Left renal cortex interstitium (tissue), 4 donors: ENCODE measurements around the gene TYROBP. TPM values are rescaled to one million over a fixed set of nuclear protein-coding genes. Genes with fewer than 3 reads are reported as not detected.
"Not testable (repeated sequence)": the region's sequence is repeated elsewhere in the genome, so short reads cannot be mapped to it uniquely, and the experiment has no call there.

Experiments used
- DNase-seq, 4 donors: peaks; one replicate each; pipeline ENCODE4 v3.0.0-alpha.2; 2013; ENCODE audit warnings: low read depth in 4 of 4, low spot score in 2 of 4, missing footprints in 1 of 4
- polyA plus RNA-seq, 4 donors: library from polyadenylated mRNA; unstranded; fragments of 120-200 nt; gene quantifications; one replicate each; pipeline ENCODE4 v1.2.1, GENCODE V29; 2013; ENCODE audit not compliant: insufficient read length in 4 of 4

Gene TYROBP
- polyA plus RNA-seq, 4 donors = 8.2 to 13.5 (median 11.1) TPM

DNA sequence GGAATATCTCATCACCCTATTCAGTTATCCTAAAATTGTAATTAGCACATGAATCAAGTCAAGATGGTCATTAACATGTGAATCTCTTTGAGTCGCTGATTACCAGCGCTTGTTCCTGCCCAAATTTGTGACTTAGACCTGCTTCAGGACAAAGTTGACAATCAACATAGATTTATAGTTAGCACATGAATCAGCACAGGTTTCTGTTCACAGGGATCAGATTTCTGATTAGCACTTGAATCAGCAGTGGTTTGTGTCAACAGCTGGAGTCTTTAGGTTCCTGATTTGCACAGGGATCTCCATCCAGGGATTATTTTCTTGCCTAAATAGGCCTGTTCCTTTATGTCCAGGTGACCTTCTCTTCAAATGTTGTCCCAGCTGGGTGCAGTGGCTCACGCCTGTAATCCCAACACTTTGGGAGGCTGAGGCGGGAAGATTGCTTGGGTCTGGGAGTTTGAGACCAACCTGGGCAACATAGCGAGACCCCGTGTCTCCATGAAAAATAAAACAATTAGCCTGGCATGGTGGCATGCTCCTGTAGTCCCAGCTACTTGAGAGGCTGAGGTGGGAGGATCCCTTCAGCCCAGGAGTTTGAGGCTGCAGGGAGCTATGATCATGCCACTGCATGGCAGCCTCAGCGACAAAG lies 24.3 kb upstream of the TYROBP start:
- no peak for DNase-seq

GRCh38 chr19:35931874-35932202 lies 23.7 kb upstream of the TYROBP start:
- no peak for DNase-seq

GRCh38 chr19:35931161-35931873 lies 23.2 kb upstream of the TYROBP start:
- DNase-seq = peak; percentile 94 to 99 (median 98)

- DNase-seq = no peak
Observed at GRCh38 chr19:35929876-35930275, 21.8 kb upstream of the TYROBP start.

- DNase-seq = no peak
Observed at GRCh38 chr19:35928507-35928906, 20.4 kb upstream of the TYROBP start.

- no peak for DNase-seq
Observed at GRCh38 chr19:35925501-35925900, 17.4 kb upstream of the TYROBP start.

DNA sequence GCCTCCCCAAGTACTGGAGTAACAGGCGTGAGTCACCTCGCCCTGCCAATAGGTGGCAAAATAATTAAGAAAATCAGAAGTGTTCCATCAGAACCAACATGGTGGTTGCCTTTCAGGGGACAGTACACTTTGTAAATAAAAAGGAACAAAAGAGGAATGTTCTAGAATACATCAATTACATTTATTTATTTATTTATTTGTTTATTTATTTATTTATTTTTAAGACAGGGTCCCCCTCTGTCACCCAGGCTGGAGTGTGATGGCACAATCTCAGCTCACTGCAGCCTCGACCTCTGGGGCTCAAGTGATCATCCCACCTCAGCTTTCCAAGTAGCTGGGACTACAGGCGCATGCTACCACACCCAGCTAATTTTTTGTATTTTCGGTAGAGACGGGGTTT lies 12.9 kb upstream of the TYROBP start:
- DNase-seq = no peak

DNA sequence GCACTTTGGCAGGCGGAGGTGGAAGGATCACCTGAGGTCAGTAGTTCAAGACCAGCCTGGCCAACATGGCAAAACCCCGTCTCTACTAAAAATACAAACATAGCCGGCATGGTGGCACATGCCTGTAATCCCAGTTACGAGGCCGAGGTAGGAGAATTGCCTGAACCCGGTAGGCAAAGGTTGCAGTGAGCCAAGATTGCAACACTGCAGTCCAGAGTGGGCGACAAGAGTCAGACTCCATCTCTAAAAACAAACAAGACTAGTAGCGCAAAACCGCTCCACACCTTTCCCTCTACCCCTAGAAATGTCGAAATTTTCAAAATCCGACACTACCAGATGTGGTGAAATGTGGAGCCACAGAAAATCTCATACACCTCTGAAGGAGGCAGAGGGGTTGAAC lies 11.2 kb upstream of the TYROBP start:
- DNase-seq = no peak

GRCh38 chr19:35915443-35915842 lies 7.3 kb upstream of the TYROBP start:
- DNase-seq = no peak

GRCh38 chr19:35913589-35913988 lies 5.5 kb upstream of the TYROBP start:
- DNase-seq = no peak

DNA sequence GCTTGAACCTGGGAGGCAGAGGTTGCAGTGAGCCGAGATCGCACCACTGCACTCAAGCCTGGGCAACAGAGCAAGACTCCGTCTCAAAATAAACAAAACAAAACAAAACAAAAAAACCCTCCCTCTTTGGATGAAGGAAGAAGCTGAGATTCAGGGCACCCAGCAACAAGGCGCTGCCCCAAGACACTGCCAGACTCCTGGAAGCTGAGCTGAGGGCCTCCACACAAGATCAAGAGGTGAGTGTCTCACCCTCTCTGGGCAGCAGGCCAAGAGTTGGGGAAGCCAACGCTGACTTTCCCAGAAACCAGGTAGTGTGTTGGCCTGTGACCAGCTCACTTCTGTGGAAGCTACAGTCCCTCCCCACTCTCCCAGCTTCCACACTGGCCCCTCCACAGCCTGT lies 3.7 kb upstream of the TYROBP start:
- no peak for DNase-seq

DNA sequence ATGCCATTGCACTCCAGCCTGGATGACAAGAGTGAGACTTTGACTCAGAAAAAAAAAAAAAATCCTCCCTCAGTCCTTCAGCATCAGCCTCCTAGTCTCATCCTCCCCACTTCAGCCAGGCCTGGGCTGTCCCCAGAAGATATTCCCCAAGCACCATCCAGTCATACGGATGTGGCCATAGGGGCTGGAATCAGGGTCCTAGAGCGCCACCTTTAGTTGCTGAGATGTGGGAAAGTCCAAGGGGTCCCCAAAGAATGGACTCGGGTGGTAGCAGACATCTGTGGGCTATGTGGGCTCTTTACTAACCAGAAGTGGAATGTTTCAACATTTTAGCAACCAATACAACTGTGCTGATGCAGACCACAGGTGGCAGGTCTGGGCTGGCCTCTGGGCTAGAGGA lies 3.1 kb upstream of the TYROBP start:
- DNase-seq = no peak

DNA sequence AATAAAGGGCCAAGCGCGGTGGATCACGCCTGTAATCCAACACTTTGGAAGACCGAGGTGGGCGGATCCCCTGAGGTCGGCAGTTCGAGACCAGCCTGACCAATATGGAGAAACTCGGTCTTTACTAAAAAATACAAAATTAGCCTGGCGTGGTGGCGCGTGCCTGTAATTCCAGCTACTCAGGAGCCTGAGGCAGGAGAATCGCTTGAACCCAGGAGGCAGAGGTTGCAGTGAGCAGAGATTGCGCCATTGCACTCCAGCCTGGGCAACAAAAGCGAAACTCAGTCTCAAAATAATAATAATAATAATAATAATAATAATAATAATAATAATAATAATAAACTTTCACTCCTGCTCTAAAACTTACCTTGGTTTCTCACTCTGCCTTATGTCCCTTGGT lies 2.3 kb upstream of the TYROBP start:
- not testable (repeated sequence) for DNase-seq

DNA sequence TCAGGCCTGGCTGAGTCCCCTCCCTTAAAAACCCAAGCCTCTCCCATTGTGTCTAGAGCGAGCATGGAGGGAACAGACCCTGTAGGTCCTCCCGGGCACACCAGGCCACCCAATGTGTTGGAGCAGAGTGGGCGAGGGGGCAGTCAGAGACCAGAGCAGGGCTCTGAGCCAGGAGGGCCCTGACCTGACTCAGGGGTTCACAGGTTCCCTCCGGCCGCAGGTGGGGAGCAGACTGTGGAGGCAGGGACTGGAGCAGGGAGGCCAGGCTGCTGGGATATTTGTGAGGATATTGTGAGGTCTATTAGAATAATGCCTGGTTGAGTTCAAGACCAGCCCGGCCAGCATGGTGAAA lies 1.6 kb upstream of the TYROBP start:
- DNase-seq = no peak

GRCh38 chr19:35908973-35909683 lies 1.0 kb upstream of the TYROBP start:
- DNase-seq = no peak

DNA sequence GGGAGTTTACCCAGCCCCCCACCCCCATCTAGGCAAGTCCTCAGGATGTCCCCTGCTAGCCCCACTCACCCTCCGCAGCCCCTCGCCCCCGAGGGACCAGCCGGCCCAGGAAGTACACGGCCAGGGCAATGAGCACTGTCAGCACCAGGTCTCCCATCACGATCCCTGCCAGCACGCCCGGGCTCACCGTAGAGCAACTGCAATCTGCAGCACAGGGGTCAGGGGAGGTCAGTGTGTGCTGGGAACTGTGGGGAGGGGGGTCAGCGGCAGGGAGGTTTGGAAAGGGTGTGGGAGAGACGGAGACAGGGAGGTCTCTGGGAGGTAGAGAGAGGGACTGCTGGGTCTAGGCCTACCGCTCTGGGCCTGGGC lies 734 bp downstream of the TYROBP start:
- no peak for DNase-seq

DNA sequence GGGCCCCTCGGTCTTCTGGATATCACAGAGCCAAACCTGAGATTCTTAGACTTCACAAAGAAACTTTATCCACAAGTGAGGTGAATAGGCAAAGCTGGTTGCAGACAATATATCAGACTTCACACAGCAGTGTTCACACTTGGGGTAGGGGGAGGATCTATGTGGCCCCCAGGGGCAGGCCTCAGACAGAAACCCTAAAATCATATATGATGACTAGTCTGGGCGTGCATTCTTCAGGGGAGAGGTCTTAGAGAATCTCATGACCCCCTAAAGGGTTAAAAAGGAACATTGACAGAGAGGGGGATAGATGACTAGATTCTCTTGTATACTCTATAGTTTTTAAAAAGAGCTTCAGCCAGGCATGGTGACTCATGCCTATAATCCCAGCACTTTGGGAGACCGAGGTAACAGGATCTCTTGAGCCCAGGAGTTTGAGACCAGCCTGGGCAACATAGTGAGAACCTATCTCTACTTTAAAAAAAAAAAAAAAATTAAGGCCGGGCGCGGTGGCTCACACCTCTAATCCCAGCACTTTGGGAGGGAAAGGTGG lies 2.8 kb downstream of the TYROBP start:
- DNase-seq = no peak

DNA sequence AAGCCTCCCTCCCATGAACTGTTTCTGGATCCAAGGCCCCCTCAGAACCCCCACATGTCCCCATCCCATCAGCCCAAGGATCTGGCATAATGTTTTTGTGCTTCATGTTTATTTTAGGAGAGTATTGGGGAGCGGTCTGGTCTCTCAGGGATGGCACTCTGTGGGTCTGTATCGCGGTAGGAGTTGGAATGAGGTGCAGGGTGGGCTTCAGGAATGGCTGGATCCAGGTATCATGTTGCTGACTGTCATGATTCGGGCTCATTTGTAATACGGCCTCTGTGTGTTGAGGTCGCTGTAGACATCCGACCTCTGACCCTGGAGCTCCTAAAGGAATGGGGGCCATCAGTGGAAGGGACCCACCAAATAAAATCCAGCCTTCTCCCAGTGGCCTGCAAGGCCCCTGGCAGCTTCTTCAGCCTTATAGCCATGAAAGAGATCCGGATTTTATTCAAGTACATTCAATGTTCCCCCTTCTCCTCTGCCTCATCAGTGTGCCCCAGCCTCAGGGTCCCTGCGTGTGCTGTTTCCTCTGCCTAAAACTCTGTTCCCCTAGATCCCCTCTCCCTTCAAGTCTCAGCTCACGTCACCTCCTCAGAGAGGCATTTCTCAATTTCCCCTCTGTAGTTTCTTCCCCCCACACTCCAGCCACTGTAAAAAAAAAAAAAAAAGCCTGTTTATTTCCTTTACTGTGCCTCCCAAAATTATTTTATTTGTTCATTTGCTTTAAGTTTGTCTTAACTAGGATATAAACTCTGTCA lies 3.6 kb downstream of the TYROBP start:
- DNase-seq = no peak

DNA sequence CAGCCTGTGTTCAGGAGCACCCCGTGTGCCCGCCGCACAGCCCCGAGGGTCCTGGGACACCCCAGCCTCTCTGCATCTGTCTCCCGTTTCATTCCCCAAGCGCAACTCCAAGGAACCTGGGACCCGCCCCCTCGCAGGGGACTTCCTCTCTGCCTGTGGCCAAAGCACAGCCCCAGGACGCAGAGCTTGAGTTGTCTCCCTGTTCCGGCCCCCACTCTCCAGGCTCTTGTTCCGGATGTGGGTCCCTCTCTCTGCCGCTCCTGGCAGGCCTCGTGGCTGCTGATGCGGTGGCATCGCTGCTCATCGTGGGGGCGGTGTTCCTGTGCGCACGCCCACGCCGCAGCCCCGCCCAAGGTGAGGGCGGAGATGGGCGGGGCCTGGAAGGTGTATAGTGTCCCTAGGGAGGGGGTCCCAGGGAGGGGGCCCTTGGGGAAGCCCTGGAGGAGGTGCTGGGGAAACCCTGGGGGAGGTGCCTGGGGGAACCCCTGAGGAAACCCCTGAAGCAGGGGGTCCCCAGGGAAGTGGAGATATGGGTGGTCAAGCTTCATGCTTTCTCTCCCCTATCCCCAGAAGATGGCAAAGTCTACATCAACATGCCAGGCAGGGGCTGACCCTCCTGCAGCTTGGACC lies 4.4 kb downstream of the TYROBP start:
- DNase-seq = no peak

DNA sequence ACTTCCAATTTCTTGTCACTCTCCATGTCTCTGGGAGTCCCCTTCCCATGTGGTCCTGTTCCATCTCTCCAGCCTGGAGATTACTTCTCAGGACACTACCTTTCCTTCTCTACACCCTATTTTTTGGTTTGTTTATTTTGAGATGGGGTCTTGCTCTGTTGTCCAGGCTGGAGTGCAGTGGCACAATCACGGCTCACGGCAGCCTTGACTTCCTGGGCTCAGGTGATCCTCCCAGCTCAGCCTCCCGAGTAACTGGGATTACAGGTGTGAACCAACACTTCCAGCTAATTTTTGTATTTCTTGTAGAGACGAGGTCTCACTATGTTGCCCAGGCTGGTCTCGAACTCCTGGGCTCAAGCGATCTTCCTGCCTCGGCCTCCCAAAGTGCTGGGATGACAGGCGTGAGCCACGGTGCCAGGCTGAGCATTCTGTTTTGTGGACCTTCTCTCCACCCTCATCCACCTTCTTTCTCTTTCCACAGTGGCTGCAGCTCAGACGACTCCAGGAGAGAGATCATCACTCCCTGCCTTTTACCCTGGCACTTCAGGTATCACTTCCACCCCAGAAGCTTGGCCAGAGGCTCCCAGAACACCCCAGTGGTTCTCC lies 5.1 kb downstream of the TYROBP start:
- no peak for DNase-seq
